NK-92 (cell line): ENCODE data around the gene ELAPOR1.

Source experiments
- DNase-seq: peaks from one replicate; lab custom pipeline; 2025; ENCODE audit not compliant: unreplicated experiment; lab: John Stamatoyannopoulos, UW

The ELAPOR1 gene

GRCh38 chr1:109094871-109095270 lies 19.0 kb upstream of the ELAPOR1 start:
- DNase-seq = no peak

- DNase-seq = no peak
These were observed 18.3 kb upstream of the ELAPOR1 start for GRCh38 chr1:109095631-109096030.

- DNase-seq = no peak
These were observed 17.8 kb upstream of the ELAPOR1 start for GRCh38 chr1:109096120-109096519.

- DNase-seq = peak; percentile 70
These were observed 13.8 kb upstream of the ELAPOR1 start for GRCh38 chr1:109099938-109100773.

- no peak for DNase-seq
These were observed 9.4 kb upstream of the ELAPOR1 start for GRCh38 chr1:109104364-109105151.

- no peak for DNase-seq
These were observed 8.0 kb upstream of the ELAPOR1 start for GRCh38 chr1:109105881-109106280.

- DNase-seq = no peak
These were observed 6.1 kb upstream of the ELAPOR1 start for GRCh38 chr1:109107785-109108184.

GRCh38 chr1:109109906-109110305 lies 4.0 kb upstream of the ELAPOR1 start:
- DNase-seq = no peak

GRCh38 chr1:109111386-109112055 lies 2.4 kb upstream of the ELAPOR1 start:
- no peak for DNase-seq

- no peak for DNase-seq
These were observed 1.8 kb upstream of the ELAPOR1 start for GRCh38 chr1:109112056-109112651.

- DNase-seq = no peak
These were observed 1.1 kb upstream of the ELAPOR1 start for GRCh38 chr1:109112652-109113285.

- DNase-seq = no peak
These were observed 393 bp downstream of the ELAPOR1 start for GRCh38 chr1:109114342-109114674.

GRCh38 chr1:109115685-109116084 lies 1.8 kb downstream of the ELAPOR1 start:
- DNase-seq = no peak

- no peak for DNase-seq
These were observed 2.4 kb downstream of the ELAPOR1 start for GRCh38 chr1:109116286-109116685.

GRCh38 chr1:109118089-109118488 lies 4.2 kb downstream of the ELAPOR1 start:
- no peak for DNase-seq

GRCh38 chr1:109120356-109120755 lies 6.4 kb downstream of the ELAPOR1 start:
- DNase-seq = no peak

- no peak for DNase-seq
These were observed 17.1 kb downstream of the ELAPOR1 start for GRCh38 chr1:109131059-109131458.

GRCh38 chr1:109131800-109132199 lies 17.9 kb downstream of the ELAPOR1 start:
- DNase-seq = no peak

GRCh38 chr1:109133002-109133706 lies 19.2 kb downstream of the ELAPOR1 start:
- no peak for DNase-seq

- no peak for DNase-seq
These were observed 19.9 kb downstream of the ELAPOR1 start for GRCh38 chr1:109133815-109134214.
